Measurements from ENCODE around the gene CERCAM.

The CERCAM gene

GRCh38 chr9:128456613-128457061, 36.0 kb downstream of the CERCAM start:
- in situ Hi-C loops (cut with MboI; ENCODE audit: low pct_unique_long_range_greater_than_20kb, low sequenced_read_pairs, unreplicated experiment), result no loop called here
- DNase-seq (ENCODE audit: low spot score), result peak; percentile 95
- TF ChIP-seq, protein P1, sequence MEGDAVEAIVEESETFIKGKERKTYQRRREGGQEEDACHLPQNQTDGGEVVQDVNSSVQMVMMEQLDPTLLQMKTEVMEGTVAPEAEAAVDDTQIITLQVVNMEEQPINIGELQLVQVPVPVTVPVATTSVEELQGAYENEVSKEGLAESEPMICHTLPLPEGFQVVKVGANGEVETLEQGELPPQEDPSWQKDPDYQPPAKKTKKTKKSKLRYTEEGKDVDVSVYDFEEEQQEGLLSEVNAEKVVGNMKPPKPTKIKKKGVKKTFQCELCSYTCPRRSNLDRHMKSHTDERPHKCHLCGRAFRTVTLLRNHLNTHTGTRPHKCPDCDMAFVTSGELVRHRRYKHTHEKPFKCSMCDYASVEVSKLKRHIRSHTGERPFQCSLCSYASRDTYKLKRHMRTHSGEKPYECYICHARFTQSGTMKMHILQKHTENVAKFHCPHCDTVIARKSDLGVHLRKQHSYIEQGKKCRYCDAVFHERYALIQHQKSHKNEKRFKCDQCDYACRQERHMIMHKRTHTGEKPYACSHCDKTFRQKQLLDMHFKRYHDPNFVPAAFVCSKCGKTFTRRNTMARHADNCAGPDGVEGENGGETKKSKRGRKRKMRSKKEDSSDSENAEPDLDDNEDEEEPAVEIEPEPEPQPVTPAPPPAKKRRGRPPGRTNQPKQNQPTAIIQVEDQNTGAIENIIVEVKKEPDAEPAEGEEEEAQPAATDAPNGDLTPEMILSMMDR (IDR thresholded peaks at IDR 0.05; ENCODE audit: extremely low read depth, insufficient read depth, missing control alignments), result no peak

- TF ChIP-seq, protein P1 (IDR thresholded peaks at IDR 0.05; ENCODE audit: extremely low read depth, insufficient read depth, missing control alignments), result no peak
- in situ Hi-C loops (cut with MboI; ENCODE audit: low pct_unique_long_range_greater_than_20kb, low sequenced_read_pairs, unreplicated experiment), result no loop called here
- DNase-seq (ENCODE audit: low spot score), result no peak
Measured at GRCh38 chr9:128457207-128457606, 36.5 kb downstream of the CERCAM start.

- no peak for DNase-seq (ENCODE audit: low spot score)
Measured at GRCh38 chr9:128459011-128459410, 38.4 kb downstream of the CERCAM start.

DNA sequence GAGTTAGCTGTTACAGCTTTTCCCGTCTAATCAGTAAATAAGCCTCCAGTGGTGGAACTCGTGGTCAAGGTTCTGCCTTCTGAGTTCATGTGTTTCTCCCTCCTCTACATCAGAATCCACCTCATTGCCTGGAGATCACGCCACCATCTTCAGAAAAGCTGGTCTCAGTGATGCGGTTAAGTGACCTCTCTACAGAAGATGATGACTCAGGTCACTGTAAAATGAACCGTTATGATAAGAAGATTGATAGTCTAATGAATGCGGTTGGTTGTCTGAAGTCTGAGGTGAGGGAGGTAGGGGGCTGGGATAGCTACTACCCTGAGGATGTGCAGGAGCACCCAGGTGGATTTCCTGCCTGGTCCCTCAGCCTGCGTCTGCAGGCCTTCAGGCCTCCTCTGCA, 48.4 kb downstream of the CERCAM start:
- TF ChIP-seq, protein P1 (IDR thresholded peaks at IDR 0.05; ENCODE audit: extremely low read depth, insufficient read depth, missing control alignments), result no peak
- no peak for DNase-seq (ENCODE audit: low spot score)
- in situ Hi-C loops (cut with MboI; ENCODE audit: low pct_unique_long_range_greater_than_20kb, low sequenced_read_pairs, unreplicated experiment), result no loop called here

More at GRCh38 chr9:128459011-128459410, 38.4 kb downstream of the CERCAM start:
- in situ Hi-C loops (cut with MboI; ENCODE audit: low pct_unique_long_range_greater_than_20kb, low sequenced_read_pairs, unreplicated experiment), result no loop called here
- TF ChIP-seq, protein P1 (IDR thresholded peaks at IDR 0.05; ENCODE audit: extremely low read depth, insufficient read depth, missing control alignments), result no peak

DNA sequence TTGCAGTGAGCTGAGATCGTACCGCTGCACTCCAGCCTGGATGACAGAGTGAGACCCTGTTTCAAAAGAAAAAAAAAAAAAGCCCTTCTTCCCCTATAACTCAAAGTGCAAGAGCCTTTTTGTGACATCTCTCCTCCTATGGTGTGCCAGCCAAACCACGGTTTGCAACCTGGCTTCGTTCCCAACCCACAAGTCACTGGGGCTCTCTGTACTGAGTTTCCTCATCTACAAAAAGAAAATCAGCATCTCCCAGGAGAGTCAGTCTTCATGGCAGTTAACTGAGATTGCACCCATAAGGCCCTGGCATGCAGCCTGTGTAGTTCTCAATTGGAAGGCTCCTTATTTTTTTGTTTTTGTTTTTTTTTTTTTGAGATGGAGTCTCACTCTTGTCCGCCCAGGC, 49.9 kb downstream of the CERCAM start:
- in situ Hi-C loops (cut with MboI; ENCODE audit: low pct_unique_long_range_greater_than_20kb, low sequenced_read_pairs, unreplicated experiment), result no loop called here
- TF ChIP-seq, protein P1 (IDR thresholded peaks at IDR 0.05; ENCODE audit: extremely low read depth, insufficient read depth, missing control alignments), result no peak
- no peak for DNase-seq (ENCODE audit: low spot score)

DNA sequence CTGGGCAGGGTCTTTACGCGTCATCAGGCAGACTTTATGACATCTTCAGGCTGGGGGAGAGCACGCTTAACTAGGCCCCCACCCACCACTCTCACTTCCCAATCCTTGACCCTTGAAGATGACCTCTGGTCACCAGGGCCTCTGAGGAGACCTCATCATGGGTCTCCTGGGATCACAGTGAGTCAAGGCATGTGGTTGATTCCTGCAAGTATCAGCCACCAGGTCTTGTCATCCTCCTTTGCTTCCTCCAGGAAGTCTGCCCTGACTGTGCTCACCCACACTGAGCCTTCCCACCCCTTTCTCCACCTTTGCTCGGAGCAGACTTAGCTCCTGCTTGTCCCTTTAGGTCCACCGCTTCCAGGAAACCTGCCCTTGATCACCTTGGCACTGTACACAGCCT, 52.4 kb downstream of the CERCAM start:
- no peak for DNase-seq (ENCODE audit: low spot score)
- TF ChIP-seq, protein P1 (IDR thresholded peaks at IDR 0.05; ENCODE audit: extremely low read depth, insufficient read depth, missing control alignments), result no peak
- in situ Hi-C loops (cut with MboI; ENCODE audit: low pct_unique_long_range_greater_than_20kb, low sequenced_read_pairs, unreplicated experiment), result no loop called here

GRCh38 chr9:128475867-128476266, 55.2 kb downstream of the CERCAM start:
- no peak for DNase-seq (ENCODE audit: low spot score)
- in situ Hi-C loops (cut with MboI; ENCODE audit: low pct_unique_long_range_greater_than_20kb, low sequenced_read_pairs, unreplicated experiment), result no loop called here
- TF ChIP-seq, protein P1 (IDR thresholded peaks at IDR 0.05; ENCODE audit: extremely low read depth, insufficient read depth, missing control alignments), result no peak
